Measurements from ENCODE around the gene AP1B1.
A peak's percentile ranks its signal among the peaks of the same experiment; 100 is the strongest.
"Not testable (repeated sequence)": the region's sequence is repeated elsewhere in the genome, so short reads cannot be mapped to it uniquely, and the experiment has no call there.

The AP1B1 gene

GRCh38 chr22:29387921-29388758 is at the start of gene AP1B1:
TSS of gene AP1B1 (minus strand) at chr22:29388570. CDS start at chr22:29367243, 21,327 bp downstream.
- DNase-seq, result peak; percentile 98

GRCh38 chr22:29435236-29436136 is 47.1 kb upstream of the AP1B1 start:
- no peak for DNase-seq

- DNase-seq, result no peak
These were observed 45.9 kb upstream of the AP1B1 start for GRCh38 chr22:29434288-29434687.

GRCh38 chr22:29433856-29434255 is 45.5 kb upstream of the AP1B1 start:
- no peak for DNase-seq

GRCh38 chr22:29431986-29432385 is 43.6 kb upstream of the AP1B1 start:
- DNase-seq, result no peak

GRCh38 chr22:29427176-29427760 is 38.9 kb upstream of the AP1B1 start:
- DNase-seq, result no peak

- DNase-seq, result no peak
These were observed 38.1 kb upstream of the AP1B1 start for GRCh38 chr22:29426476-29426875.

- DNase-seq, result not testable (repeated sequence)
These were observed 30.3 kb upstream of the AP1B1 start for GRCh38 chr22:29418704-29419103.

GRCh38 chr22:29414951-29415591 is 26.7 kb upstream of the AP1B1 start:
- DNase-seq, result peak; percentile 61

GRCh38 chr22:29412772-29413171 is 24.4 kb upstream of the AP1B1 start:
- peak; percentile 39 for DNase-seq

- DNase-seq, result not testable (repeated sequence)
These were observed 23.3 kb upstream of the AP1B1 start for GRCh38 chr22:29411569-29412211.

GRCh38 chr22:29408940-29409339 is 20.6 kb upstream of the AP1B1 start:
- DNase-seq, result no peak

- not testable (repeated sequence) for DNase-seq
These were observed 13.2 kb upstream of the AP1B1 start for GRCh38 chr22:29401538-29401937.

- DNase-seq, result no peak
These were observed 12.2 kb upstream of the AP1B1 start for GRCh38 chr22:29400576-29400975.

GRCh38 chr22:29397791-29398190 is 9.4 kb upstream of the AP1B1 start:
- no peak for DNase-seq

GRCh38 chr22:29396126-29396525 is 7.8 kb upstream of the AP1B1 start:
- no peak for DNase-seq

- DNase-seq, result peak; percentile 74
These were observed 6.7 kb upstream of the AP1B1 start for GRCh38 chr22:29394931-29395581.

- DNase-seq, result no peak
These were observed 4.7 kb upstream of the AP1B1 start for GRCh38 chr22:29393019-29393608.

- DNase-seq, result no peak
These were observed 3.2 kb upstream of the AP1B1 start for GRCh38 chr22:29391546-29391945.

- no peak for DNase-seq
These were observed 1.9 kb upstream of the AP1B1 start for GRCh38 chr22:29390270-29390669.

- no peak for DNase-seq
These were observed 355 bp upstream of the AP1B1 start for GRCh38 chr22:29388759-29389090.

- DNase-seq, result no peak
These were observed 1.7 kb downstream of the AP1B1 start for GRCh38 chr22:29386708-29387107.

Data from stimulated activated CD8-positive, alpha-beta memory T cell treated with anti-CD3 and anti-CD28 coated beads, Interleukin-4, amount 100 ng/mL, for 48 hours (primary cell).